Measurements from ENCODE around the gene DNER.

GRCh38 chr2:229712136-229712535 lies 2.2 kb downstream of the DNER start:
- no peak for TF ChIP-seq POLR2A (IDR thresholded peaks at IDR 0.05)
- no peak for TF ChIP-seq CTCF (IDR thresholded peaks at IDR 0.05)
- no peak for TF ChIP-seq EP300 (IDR thresholded peaks at IDR 0.05)
